Testis (tissue), 3 donors: Measurements from ENCODE around the gene RMND5A. TPM values are rescaled to one million over a fixed set of nuclear protein-coding genes. Genes with fewer than 3 reads are reported as not detected.
A peak's percentile ranks its signal among the peaks of the same experiment; 100 is the strongest.

Experiments
- DNase-seq: peaks from one replicate; pipeline ENCODE4 v3.0.0-alpha.2; 2019
- H3K27ac ChIP-seq, 2 donors: fragments of 200-600 bp; sonication (generic); one replicate each; pipeline ENCODE4 v1.5.1; 2019
- H3K27me3 ChIP-seq: fragments of 200-600 bp; sonication (generic); one replicate; pipeline ENCODE4 v1.5.1; 2019
- H3K36me3 ChIP-seq: fragments of 200-600 bp; sonication (generic); one replicate; pipeline ENCODE4 v1.5.1; 2017; ENCODE audit warnings: low read depth; ENCODE audit errors: missing control alignments
- H3K4me1 ChIP-seq: fragments of 200-600 bp; sonication (generic); one replicate; pipeline ENCODE4 v1.5.1; 2019
- H3K4me3 ChIP-seq, 2 donors: fragments of 200-600 bp; sonication (generic); one replicate each; pipeline ENCODE4 v1.5.1; 2017 to 2019
- H3K9me3 ChIP-seq: fragments of 200-600 bp; sonication (generic); one replicate; pipeline ENCODE4 v1.5.1; 2017
- POLR2A ChIP-seq: fragments of 450-650 bp; IDR thresholded peaks from one replicate; pipeline ENCODE4 v1.6.1; 2017; ENCODE audit warnings: antibody characterized with exemption, mild to moderate bottlenecking, moderate library complexity
- WGBS, 2 donors: methylation state at CpG; one replicate each; pipeline ENCODE4 v1.1.5; 2018; 5-methylcytosine and 5-hydroxymethylcytosine counted together
- intact Hi-C: fragments of 100-400 bp; cut with DNase I; formaldehyde crosslinking; loops from one replicate; pipeline ENCODE4 v1.15.1; 2023; ENCODE audit warnings: low total_unique reads
- polyA plus RNA-seq: library from polyadenylated mRNA; stranded (reverse); fragments of 350-450 nt; fragmentation: Illumina TruSeq; extraction: RNeasy Lipid Tissue Mini Kit (QIAGEN cat#74804); gene quantifications from one replicate; pipeline ENCODE4 v1.2.3, GENCODE V29; 2014; ENCODE audit warnings: low read depth, low replicate concordance; ENCODE audit not compliant: insufficient read depth
- total RNA-seq, 2 donors: library from RNA; depleted of rRNA; stranded (reverse); fragments of >200 nt; gene quantifications; one replicate each; pipeline ENCODE4 v1.2.3, GENCODE V29; 2016
- TF ChIP-seq, protein P1 (sequence below), 3 experiments: fragments of 450-650 bp in 2 of 3; fragments of 200-600 bp in 1 of 3; sonication (generic) in 1 of 3; IDR thresholded peaks; one replicate each; pipeline ENCODE4 v1.5.1; 2016 to 2019; ENCODE audit warnings: antibody characterized with exemption in 3 of 3, mild to moderate bottlenecking in 2 of 3, moderate library complexity in 1 of 3

Gene RMND5A
- total and polyA plus RNA-seq, 3 donors from 2014 or later = 28.4 to 31.7 (median 31.3) TPM

- H3K9me3 ChIP-seq = no peaks in the 10 kb centered on the region
- H3K27me3 ChIP-seq = no peaks in the 10 kb centered on the region
- intact Hi-C loops = no loop called here
- H3K4me1 ChIP-seq = peaks cover 17% of the 10 kb centered on the region
- H3K27ac ChIP-seq = no peak overlapping the region
- DNase-seq = peak; percentile 37
- H3K4me3 ChIP-seq = no peak overlapping the region
- H3K36me3 ChIP-seq = no peaks in the 10 kb centered on the region
- TF ChIP-seq POLR2A = no peak
- TF ChIP-seq, protein P1, sequence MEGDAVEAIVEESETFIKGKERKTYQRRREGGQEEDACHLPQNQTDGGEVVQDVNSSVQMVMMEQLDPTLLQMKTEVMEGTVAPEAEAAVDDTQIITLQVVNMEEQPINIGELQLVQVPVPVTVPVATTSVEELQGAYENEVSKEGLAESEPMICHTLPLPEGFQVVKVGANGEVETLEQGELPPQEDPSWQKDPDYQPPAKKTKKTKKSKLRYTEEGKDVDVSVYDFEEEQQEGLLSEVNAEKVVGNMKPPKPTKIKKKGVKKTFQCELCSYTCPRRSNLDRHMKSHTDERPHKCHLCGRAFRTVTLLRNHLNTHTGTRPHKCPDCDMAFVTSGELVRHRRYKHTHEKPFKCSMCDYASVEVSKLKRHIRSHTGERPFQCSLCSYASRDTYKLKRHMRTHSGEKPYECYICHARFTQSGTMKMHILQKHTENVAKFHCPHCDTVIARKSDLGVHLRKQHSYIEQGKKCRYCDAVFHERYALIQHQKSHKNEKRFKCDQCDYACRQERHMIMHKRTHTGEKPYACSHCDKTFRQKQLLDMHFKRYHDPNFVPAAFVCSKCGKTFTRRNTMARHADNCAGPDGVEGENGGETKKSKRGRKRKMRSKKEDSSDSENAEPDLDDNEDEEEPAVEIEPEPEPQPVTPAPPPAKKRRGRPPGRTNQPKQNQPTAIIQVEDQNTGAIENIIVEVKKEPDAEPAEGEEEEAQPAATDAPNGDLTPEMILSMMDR (IDR thresholded peaks at IDR 0.05) = no peak
- WGBS, 2 donors = 6 to 7% methylated on average over 13 to 55 of the region's 64 CpGs
Observed at GRCh38 chr2:86788881-86789686, 69.0 kb downstream of the RMND5A start.

DNA sequence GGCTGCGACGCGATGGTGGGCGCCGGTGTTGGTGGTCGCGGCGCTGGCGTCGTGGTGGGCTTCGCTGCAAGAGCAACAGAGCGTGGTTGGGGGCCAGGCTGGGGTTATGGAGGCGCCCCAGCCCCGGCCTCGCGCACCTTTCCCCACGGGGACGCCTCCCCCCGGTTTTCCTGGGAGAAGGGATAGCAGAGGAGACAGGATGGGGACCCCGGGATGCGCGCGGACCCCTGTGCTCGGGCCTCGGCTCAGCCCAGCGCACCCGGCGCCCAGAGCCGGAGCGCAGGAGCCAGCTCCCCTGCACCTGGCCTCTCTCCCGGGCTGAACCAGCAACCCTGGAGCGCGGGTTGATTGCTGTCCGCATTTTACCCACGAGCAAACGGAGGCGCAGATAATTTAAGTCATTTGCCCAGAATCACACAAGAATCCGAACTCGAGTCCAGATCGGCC is 69.6 kb downstream of the RMND5A start:
- peak overlapping the region in 1 of 2 donors; percentile 38 for H3K4me3 ChIP-seq
- peaks cover 17% of the 10 kb centered on the region for H3K4me1 ChIP-seq
- no peaks in the 10 kb centered on the region for H3K36me3 ChIP-seq
- H3K9me3 ChIP-seq = no peaks in the 10 kb centered on the region
- intact Hi-C loops = no loop called here
- WGBS, 2 donors = 0 to 13% methylated on average over 3 to 13 of the region's 40 CpGs
- no peaks in the 10 kb centered on the region for H3K27me3 ChIP-seq
- no peak for DNase-seq
- TF ChIP-seq POLR2A = no peak
- TF ChIP-seq, protein P1 (IDR thresholded peaks at IDR 0.05) = no peak
- no peak overlapping the region for H3K27ac ChIP-seq

GRCh38 chr2:86790134-86790675 is 70.1 kb downstream of the RMND5A start:
- H3K4me1 ChIP-seq = peaks cover 17% of the 10 kb centered on the region
- intact Hi-C loops = no loop called here
- no peaks in the 10 kb centered on the region for H3K9me3 ChIP-seq
- WGBS, 2 donors = 4 to 7% methylated on average over 12 to 31 of the region's 40 CpGs
- no peak for TF ChIP-seq POLR2A
- TF ChIP-seq, protein P1 (IDR thresholded peaks at IDR 0.05) = no peak
- DNase-seq = no peak
- H3K27me3 ChIP-seq = no peaks in the 10 kb centered on the region
- no peak overlapping the region for H3K27ac ChIP-seq
- H3K4me3 ChIP-seq = peak overlapping the region in 1 of 2 donors; percentile 38
- no peaks in the 10 kb centered on the region for H3K36me3 ChIP-seq

GRCh38 chr2:86790676-86791572 is 70.8 kb downstream of the RMND5A start, which contains the start of gene CD8A:
CD8A (minus strand) TSS chr2:86790913; CDS start chr2:86790825, 88 bp downstream.
- no peaks in the 10 kb centered on the region for H3K27me3 ChIP-seq
- DNase-seq = no peak
- peak within 1 kb of the TSS in 1 of 2 donors; percentile 38 for H3K4me3 ChIP-seq
- 3 to 5% methylated on average over 31 to 51 of the region's 57 CpGs for WGBS, 2 donors
- no peaks in the 10 kb centered on the region for H3K36me3 ChIP-seq
- TF ChIP-seq, protein P1 (IDR thresholded peaks at IDR 0.05) = no peak
- TF ChIP-seq POLR2A = no peak
- H3K27ac ChIP-seq = no peak within 1 kb of the TSS
- peaks cover 17% of the 10 kb centered on the region for H3K4me1 ChIP-seq
- H3K9me3 ChIP-seq = no peaks in the 10 kb centered on the region
- intact Hi-C loops = no loop called here
